ENCODE measurements around the gene ZIK1.

DNA sequence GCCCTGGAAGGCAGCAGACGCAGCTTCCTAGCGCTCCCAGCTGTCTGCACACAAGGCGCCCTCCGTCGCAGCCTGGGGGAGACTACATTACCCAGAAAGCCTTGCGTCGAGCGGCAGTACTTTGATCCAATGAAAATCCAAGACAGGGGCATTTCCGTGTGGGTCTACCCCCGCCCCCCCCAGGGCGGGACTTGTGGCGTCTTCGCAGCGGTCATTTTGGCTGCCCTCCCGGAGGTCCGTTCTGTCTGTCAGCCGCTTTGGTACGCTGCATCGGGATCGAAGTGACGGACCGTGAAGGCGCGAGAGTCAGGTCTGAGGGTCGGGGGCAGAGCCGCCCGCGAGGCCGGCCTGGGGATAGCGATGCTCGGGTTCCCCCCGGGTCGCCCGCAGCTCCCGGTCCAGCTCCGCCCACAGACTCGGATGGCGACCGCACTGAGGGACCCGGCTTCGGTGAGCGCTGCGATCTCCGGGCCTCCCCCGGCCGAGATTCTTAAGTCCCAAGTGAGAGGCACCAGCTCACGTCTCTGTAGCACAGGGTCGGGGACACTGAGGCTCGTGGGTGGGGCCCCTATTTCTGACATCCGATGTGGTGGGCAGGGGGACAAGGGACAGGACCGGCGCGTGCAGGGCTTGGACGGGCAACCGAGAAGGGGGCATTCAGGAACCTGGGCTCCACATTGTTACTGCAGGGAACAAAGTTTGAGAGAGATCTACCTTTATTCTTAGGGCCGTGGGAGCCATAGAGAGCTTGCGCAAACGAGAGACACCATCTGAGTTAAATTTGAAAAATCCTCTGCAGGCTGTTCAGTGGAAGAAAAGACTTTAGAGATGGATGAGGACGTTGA is 49.3 kb downstream of the ZIK1 start, which contains the start of gene ZNF211:
- TF ChIP-seq, protein P1, sequence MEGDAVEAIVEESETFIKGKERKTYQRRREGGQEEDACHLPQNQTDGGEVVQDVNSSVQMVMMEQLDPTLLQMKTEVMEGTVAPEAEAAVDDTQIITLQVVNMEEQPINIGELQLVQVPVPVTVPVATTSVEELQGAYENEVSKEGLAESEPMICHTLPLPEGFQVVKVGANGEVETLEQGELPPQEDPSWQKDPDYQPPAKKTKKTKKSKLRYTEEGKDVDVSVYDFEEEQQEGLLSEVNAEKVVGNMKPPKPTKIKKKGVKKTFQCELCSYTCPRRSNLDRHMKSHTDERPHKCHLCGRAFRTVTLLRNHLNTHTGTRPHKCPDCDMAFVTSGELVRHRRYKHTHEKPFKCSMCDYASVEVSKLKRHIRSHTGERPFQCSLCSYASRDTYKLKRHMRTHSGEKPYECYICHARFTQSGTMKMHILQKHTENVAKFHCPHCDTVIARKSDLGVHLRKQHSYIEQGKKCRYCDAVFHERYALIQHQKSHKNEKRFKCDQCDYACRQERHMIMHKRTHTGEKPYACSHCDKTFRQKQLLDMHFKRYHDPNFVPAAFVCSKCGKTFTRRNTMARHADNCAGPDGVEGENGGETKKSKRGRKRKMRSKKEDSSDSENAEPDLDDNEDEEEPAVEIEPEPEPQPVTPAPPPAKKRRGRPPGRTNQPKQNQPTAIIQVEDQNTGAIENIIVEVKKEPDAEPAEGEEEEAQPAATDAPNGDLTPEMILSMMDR (IDR thresholded peaks at IDR 0.05), result no peak
- no peak for TF ChIP-seq POLR2A (IDR thresholded peaks at IDR 0.05)

All from testis (tissue), 2 donors.